Left ventricle myocardium inferior (tissue), 1 donor: ENCODE measurements around the gene CUBN. TPM values are rescaled to one million over a fixed set of nuclear protein-coding genes. Genes with fewer than 3 reads are reported as not detected.

Experiments
- DNase-seq: peaks from one replicate; pipeline ENCODE4 v3.0.0-alpha.2; 2020
- H3K27ac ChIP-seq: fragments of 200-600 bp; replicated peaks from 2 replicates; pipeline ENCODE4 v1.8.0; 2021
- H3K27me3 ChIP-seq: fragments of 200-600 bp; 2 replicates; pipeline ENCODE4 v1.8.0; 2021; ENCODE audit warnings: low read depth
- H3K36me3 ChIP-seq: fragments of 200-600 bp; 2 replicates; pipeline ENCODE4 v1.8.0; 2021
- H3K4me1 ChIP-seq: fragments of 200-600 bp; 2 replicates; pipeline ENCODE4 v1.8.0; 2021
- H3K4me3 ChIP-seq: fragments of 200-600 bp; 2 replicates; pipeline ENCODE4 v1.8.0; 2021; ENCODE audit warnings: mild to moderate bottlenecking, moderate library complexity
- H3K9me3 ChIP-seq: fragments of 200-600 bp; replicated peaks from 2 replicates; pipeline ENCODE4 v1.8.0; 2021
- CTCF ChIP-seq: fragments of 200-600 bp; IDR thresholded peaks from 2 replicates; pipeline ENCODE4 v1.8.0; 2021; ENCODE audit warnings: antibody characterized with exemption, mild to moderate bottlenecking, borderline replicate concordance
- intact Hi-C: fragments of 100-400 bp; cut with micrococcal nuclease; formaldehyde crosslinking; loops from one replicate; pipeline ENCODE4 v1.11.0; 2022
- total RNA-seq: library from RNA; stranded (reverse); fragmentation: NEBNext Ultra II Directional; extraction: Animal tissue kit (Norgen Biotek cat#: 25700); gene quantifications from one replicate; pipeline ENCODE4 v1.2.1, GENCODE V29; 2021
- donor health status: DM: no; HTN: yes; CAD: no; lungs with severe emphysema.

CUBN gene
- total RNA-seq, 1 donor from 2014 or later: 0.44 TPM

GRCh38 chr10:16795410-16796073 is 334.1 kb downstream of the CUBN start:
- H3K27ac ChIP-seq: no peak overlapping the region
- no peak overlapping the region for H3K4me3 ChIP-seq
- H3K4me1 ChIP-seq: peaks cover 52% of the 10 kb centered on the region
- DNase-seq: no peak
- TF ChIP-seq CTCF: no peak
- no peaks in the 10 kb centered on the region for H3K27me3 ChIP-seq
- H3K36me3 ChIP-seq: peaks cover 7% of the 10 kb centered on the region
- intact Hi-C loops: no loop called here
- H3K9me3 ChIP-seq: no peaks in the 10 kb centered on the region

GRCh38 chr10:16794005-16794404 is 335.6 kb downstream of the CUBN start:
- H3K4me1 ChIP-seq: peaks cover 54% of the 10 kb centered on the region
- intact Hi-C loops: no loop called here
- no peak overlapping the region for H3K27ac ChIP-seq
- H3K9me3 ChIP-seq: no peaks in the 10 kb centered on the region
- H3K27me3 ChIP-seq: no peaks in the 10 kb centered on the region
- no peak for DNase-seq
- TF ChIP-seq CTCF: no peak
- H3K4me3 ChIP-seq: no peak overlapping the region
- peaks cover 7% of the 10 kb centered on the region for H3K36me3 ChIP-seq

GRCh38 chr10:16792675-16793074 is 336.9 kb downstream of the CUBN start:
- H3K27me3 ChIP-seq: no peaks in the 10 kb centered on the region
- TF ChIP-seq CTCF: no peak
- H3K27ac ChIP-seq: peak overlapping the region; percentile 84
- H3K4me1 ChIP-seq: peaks cover 56% of the 10 kb centered on the region
- no peaks in the 10 kb centered on the region for H3K9me3 ChIP-seq
- no peak overlapping the region for H3K4me3 ChIP-seq
- intact Hi-C loops: no loop called here
- H3K36me3 ChIP-seq: peaks cover 7% of the 10 kb centered on the region
- peak; percentile 69 for DNase-seq

- H3K36me3 ChIP-seq: peaks cover 7% of the 10 kb centered on the region
- intact Hi-C loops: no loop called here
These were observed 339.8 kb downstream of the CUBN start for GRCh38 chr10:16789765-16790164.

GRCh38 chr10:16789261-16789660 is 340.4 kb downstream of the CUBN start:
- Histone ChIP-seq H3K4me1 (peaks cover 48% of the 10 kb centered on the region), H3K27me3 (no peaks in the 10 kb centered on the region), H3K9me3 (no peaks in the 10 kb centered on the region), H3K4me3 (peak overlapping the region; percentile 4), H3K36me3 (peaks cover 7% of the 10 kb centered on the region), H3K27ac (peak overlapping the region; percentile 20)
- intact Hi-C loops: no loop called here
- TF ChIP-seq CTCF: no peak
- no peak for DNase-seq

More at GRCh38 chr10:16789765-16790164, 339.8 kb downstream of the CUBN start:
- Histone ChIP-seq H3K27me3 (no peaks in the 10 kb centered on the region), H3K4me3 (peak overlapping the region; percentile 4), H3K4me1 (peaks cover 48% of the 10 kb centered on the region), H3K9me3 (no peaks in the 10 kb centered on the region), H3K27ac (peak overlapping the region; percentile 20)
- DNase-seq: no peak
- TF ChIP-seq CTCF: no peak
